NOMO-1 treated with dmso at 0.1 percent for 144 hours (cell line): ENCODE results near the gene FUT3.
"Not testable (repeated sequence)": the region's sequence is repeated elsewhere in the genome, so short reads cannot be mapped to it uniquely, and the experiment has no call there.

Source experiments
- DNase-seq: peaks from one replicate; lab custom pipeline; 2025; ENCODE audit not compliant: unreplicated experiment; lab: John Stamatoyannopoulos, UW

The FUT3 gene

GRCh38 chr19:5851302-5851701 is at the start of gene FUT3:
Gene FUT3, minus strand, starts transcription at chr19:5851449.
- no peak for DNase-seq

- no peak for DNase-seq
Measured at GRCh38 chr19:5900976-5901375, 49.7 kb upstream of the FUT3 start.

- no peak for DNase-seq
Measured at GRCh38 chr19:5899728-5900526, 48.7 kb upstream of the FUT3 start.

GRCh38 chr19:5897189-5897969 is 46.1 kb upstream of the FUT3 start:
- no peak for DNase-seq

GRCh38 chr19:5896365-5897076 is 45.3 kb upstream of the FUT3 start:
- DNase-seq = no peak

- DNase-seq = no peak
Measured at GRCh38 chr19:5895890-5896289, 44.6 kb upstream of the FUT3 start.

- DNase-seq = no peak
Measured at GRCh38 chr19:5895409-5895808, 44.2 kb upstream of the FUT3 start.

GRCh38 chr19:5894704-5895349 is 43.6 kb upstream of the FUT3 start:
- no peak for DNase-seq

GRCh38 chr19:5893907-5894703 is 42.9 kb upstream of the FUT3 start:
- no peak for DNase-seq

GRCh38 chr19:5893296-5893903 is 42.2 kb upstream of the FUT3 start:
- DNase-seq = no peak

GRCh38 chr19:5892772-5893275 is 41.6 kb upstream of the FUT3 start:
- DNase-seq = no peak

GRCh38 chr19:5891938-5892771 is 40.9 kb upstream of the FUT3 start:
- no peak for DNase-seq

- no peak for DNase-seq
Measured at GRCh38 chr19:5891572-5891937, 40.3 kb upstream of the FUT3 start.

GRCh38 chr19:5890099-5890498 is 38.9 kb upstream of the FUT3 start:
- DNase-seq = no peak

- no peak for DNase-seq
Measured at GRCh38 chr19:5889288-5889971, 38.2 kb upstream of the FUT3 start.

GRCh38 chr19:5884065-5884811 is 33.0 kb upstream of the FUT3 start:
- DNase-seq = not testable (repeated sequence)

GRCh38 chr19:5883157-5883873 is 32.1 kb upstream of the FUT3 start:
- DNase-seq = not testable (repeated sequence)
